GM12873 (cell line): ENCODE measurements around the gene VAT1L.
A peak's percentile ranks its signal among the peaks of the same experiment; 100 is the strongest.

Experiments
- TF ChIP-seq, protein P1 (sequence below): IDR thresholded peaks from 2 replicates; pipeline ENCODE4 v1.5.1; 2012; ENCODE audit warnings: low read depth, mild to moderate bottlenecking, moderate library complexity, low read length, control low read depth; ENCODE audit not compliant: insufficient read depth; ENCODE audit errors: missing control alignments

Gene VAT1L

DNA sequence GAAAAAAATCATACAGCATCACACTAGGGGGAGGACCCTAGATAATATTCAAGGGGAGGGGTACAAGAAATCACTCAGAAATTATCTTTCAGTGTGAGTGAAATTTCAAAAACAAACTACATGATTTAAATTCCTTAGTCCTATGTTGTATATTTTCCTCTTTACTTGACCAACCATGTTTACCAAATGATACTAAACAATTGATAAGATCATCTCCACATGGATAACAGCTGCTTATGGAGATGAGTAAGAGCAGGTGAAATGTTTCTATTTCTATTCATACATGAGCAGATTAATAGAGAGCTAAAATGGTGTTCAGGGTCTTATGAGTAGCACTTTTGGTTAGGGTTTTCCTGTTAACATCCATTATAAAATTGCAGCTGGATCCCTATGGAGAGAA lies 7.3 kb upstream of the VAT1L start:
- TF ChIP-seq, protein P1, sequence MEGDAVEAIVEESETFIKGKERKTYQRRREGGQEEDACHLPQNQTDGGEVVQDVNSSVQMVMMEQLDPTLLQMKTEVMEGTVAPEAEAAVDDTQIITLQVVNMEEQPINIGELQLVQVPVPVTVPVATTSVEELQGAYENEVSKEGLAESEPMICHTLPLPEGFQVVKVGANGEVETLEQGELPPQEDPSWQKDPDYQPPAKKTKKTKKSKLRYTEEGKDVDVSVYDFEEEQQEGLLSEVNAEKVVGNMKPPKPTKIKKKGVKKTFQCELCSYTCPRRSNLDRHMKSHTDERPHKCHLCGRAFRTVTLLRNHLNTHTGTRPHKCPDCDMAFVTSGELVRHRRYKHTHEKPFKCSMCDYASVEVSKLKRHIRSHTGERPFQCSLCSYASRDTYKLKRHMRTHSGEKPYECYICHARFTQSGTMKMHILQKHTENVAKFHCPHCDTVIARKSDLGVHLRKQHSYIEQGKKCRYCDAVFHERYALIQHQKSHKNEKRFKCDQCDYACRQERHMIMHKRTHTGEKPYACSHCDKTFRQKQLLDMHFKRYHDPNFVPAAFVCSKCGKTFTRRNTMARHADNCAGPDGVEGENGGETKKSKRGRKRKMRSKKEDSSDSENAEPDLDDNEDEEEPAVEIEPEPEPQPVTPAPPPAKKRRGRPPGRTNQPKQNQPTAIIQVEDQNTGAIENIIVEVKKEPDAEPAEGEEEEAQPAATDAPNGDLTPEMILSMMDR = no peak

DNA sequence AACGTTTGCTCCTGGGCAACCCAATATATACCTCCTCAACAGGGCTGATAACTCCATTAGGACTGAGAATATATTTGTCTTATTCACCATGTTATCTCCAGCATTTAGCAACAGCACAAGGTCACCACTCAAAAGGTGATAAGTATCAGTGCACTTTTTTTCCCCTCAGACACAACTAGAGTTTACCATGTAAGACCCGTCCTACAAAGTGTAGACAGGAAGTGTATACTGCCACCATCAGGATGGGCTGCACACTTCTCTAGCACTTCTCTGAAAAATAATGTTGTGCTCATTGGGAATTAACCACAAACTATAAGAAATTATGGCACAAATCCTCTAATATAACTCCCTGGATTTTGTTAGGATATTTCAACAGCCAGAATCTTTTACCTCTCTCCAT lies 5.7 kb upstream of the VAT1L start:
- TF ChIP-seq, protein P1 = peak; percentile 46

DNA sequence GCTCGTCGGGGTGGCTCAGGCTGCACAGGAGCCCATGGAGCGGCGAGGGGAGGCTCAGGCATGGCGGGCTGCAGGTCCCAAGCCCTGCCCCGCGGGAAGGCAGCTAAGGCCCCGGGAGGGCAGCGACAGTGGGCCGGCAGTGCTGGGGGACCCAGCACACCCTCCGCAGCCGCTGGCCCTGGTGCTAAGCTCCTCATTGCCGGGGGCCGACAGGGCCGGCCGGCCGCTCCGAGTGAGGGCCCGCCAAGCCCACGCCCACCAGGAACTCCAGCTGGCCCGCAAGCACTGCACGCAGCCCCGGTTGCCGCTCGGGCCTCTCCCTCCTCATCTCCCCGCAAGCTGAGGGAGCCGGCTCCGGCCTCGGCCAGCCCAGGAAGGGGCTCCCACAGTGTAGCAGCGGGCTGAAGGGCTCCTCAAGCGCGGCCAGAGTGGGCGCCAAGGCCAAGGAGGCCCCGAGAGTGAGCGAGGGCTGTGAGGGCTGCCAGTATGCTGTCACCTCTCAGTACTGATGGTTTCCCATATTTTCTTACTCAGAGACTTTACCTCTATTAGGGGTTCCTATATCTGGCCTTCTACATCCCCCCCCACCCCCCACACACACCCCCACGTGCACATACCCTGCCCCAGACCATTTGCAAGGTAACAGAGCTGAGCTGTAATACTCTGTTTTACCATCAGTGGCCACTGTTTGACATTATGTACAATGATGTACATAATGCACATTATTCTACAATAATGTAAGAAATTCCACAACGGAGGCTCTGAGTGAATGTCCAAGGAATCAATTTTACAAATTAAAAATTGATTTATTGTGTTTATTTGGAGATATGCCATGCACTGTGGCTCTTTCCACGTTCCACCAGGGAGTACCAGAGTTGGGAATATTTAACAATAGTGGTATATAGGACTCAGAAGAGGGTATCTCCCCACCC lies 3.7 kb upstream of the VAT1L start:
- TF ChIP-seq, protein P1 = peak; percentile 30

DNA sequence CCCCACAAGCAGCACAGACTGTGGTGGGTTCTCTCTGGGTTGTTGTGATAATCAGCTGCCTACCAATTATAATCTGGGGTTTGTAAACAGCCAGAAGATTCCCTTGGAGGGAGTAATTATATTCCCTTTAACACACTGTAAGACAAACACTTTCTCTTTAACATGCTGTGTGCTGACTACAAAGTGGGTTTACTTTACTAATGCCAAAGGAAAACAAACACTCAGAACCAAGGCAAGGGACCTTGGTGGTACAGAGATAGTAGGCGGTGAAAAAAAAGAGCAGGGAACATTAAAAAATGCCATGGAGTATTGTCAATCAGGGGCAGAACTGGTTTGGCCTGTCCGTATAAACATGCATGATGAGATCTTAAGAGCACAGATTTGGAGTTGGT lies 3.0 kb upstream of the VAT1L start:
- TF ChIP-seq, protein P1 = no peak

DNA sequence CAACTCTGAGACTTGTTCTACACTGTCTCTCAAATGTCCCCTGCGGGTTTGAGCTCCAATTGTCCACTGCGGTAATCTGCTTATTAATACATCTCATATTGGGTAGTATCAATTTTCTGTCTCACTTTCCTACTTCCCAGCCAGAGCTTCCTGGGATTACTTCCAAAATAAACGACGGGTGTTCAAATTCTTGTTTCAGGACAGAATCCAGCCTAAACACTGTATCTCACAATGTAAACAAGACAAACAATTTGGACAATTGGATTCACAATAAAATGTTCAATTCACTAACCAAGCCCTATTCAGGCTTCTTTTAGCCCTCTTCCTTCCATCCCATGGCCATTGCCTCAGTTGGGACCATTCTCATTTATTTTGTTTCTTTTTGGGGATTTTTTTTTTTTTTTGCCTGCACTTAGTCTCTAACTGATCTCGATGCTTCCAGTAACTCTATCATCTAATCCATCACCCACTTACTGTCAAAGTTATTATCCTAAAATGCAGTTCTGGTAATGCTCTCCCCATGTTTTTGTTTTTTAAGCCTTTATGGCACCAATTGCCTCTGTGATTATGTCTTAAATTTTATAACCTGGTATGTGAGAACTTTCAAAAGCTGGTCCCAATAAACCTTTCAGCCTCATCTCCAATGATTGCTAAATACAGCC lies 2.0 kb upstream of the VAT1L start:
- TF ChIP-seq, protein P1 = no peak

DNA sequence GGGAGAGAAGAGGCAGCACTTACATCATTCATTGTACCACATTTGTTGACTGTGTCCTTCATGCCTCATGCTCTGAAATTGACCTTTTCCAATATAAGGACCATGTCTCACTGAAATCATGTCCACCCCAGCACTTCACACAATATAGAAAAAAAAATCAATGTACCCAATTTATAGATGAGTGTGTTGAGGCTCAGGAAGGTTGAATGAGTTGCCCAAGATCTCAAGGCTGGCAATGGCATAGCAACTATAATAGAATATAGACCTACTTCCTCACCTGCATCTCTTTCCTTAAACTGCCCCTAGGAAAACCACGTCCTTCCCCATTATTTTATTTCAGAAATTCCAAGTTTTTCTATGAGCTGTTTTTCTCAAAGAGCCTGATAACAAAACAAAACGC lies 912 bp upstream of the VAT1L start:
- TF ChIP-seq, protein P1 = no peak

DNA sequence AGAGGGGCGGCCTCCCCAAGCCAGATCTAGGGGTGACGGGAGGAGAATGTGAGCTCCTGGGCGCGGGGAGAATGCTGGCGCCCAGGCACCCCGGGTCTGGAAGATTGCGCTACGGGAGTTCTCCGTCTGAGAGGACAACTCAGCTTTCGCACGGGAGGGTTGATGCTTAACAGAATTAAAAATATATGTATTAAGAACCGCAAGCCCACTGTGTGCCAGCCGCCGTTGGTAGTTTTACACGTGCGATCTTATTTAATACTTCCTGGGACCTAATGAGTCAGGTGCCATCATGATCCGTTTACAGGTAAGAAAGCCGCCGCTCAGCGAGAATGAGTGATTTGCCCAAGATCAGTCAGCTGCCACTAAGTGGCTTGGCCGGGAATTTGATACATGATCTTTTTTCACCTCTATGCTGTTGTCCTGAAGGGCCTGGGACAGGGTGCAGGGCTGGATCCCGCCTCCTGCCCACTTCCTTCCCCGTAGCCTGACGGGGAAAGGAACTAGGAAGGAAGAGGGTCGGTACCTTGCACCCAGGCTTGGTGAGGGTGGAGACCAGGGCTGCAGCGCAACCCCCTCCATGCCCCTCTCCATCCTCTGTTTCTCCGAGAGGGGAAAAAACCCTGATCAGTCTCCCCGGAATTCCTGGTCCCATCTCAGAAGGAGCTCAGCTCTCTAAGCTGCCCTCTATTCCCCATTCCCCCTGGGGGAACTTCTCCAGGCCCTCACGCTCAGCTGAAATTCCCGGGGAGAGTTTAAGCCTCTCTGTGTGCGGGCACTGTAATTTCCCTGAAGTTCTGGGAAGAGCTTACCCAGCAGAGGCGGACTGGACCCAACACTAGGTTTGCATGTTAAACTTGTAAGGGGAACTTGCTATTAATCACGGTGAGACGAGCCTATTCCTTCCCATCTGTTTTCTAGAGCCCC lies 983 bp downstream of the VAT1L start:
- TF ChIP-seq, protein P1 = no peak
